SJSA1 (cell line): ENCODE results near the gene PLIN4. TPM values are rescaled to one million over a fixed set of nuclear protein-coding genes. Genes with fewer than 3 reads are reported as not detected.
A peak's percentile ranks its signal among the peaks of the same experiment; 100 is the strongest.

ENCODE experiments used
- DNase-seq, 2 experiments: peaks; one replicate each; pipeline ENCODE4 v3.0.0-alpha.2; 2015 to 2020; ENCODE audit warnings: low spot score in 2 of 2, low read depth in 1 of 2
- H3K27ac ChIP-seq: fragments of 250-450 bp; sonication (Bioruptor Pico); 2 replicates; pipeline ENCODE4 v1.5.1; 2020; ENCODE audit warnings: mild to moderate bottlenecking, moderate library complexity
- H3K27me3 ChIP-seq: fragments of 250-450 bp; sonication (Bioruptor Pico); replicated peaks from 2 replicates; pipeline ENCODE4 v1.5.1; 2020; ENCODE audit warnings: mild to moderate bottlenecking, moderate library complexity
- H3K36me3 ChIP-seq: fragments of 250-450 bp; sonication (Bioruptor Pico); 2 replicates; pipeline ENCODE4 v1.5.1; 2020; ENCODE audit warnings: mild to moderate bottlenecking
- H3K4me1 ChIP-seq: fragments of 250-450 bp; sonication (Bioruptor Pico); replicated peaks from 2 replicates; pipeline ENCODE4 v1.6.1; 2021; ENCODE audit warnings: mild to moderate bottlenecking
- H3K4me3 ChIP-seq: fragments of 250-450 bp; sonication (Bioruptor Pico); 2 replicates; pipeline ENCODE4 v1.5.1; 2020; ENCODE audit warnings: mild to moderate bottlenecking
- H3K9me3 ChIP-seq: fragments of 250-450 bp; sonication (Bioruptor Pico); replicated peaks from 2 replicates; pipeline ENCODE4 v1.5.1; 2020; ENCODE audit warnings: mild to moderate bottlenecking
- total RNA-seq: library from RNA; depleted of rRNA; stranded (reverse); fragments of >200 nt; shearing (Covaris generic); gene quantifications from 2 replicates; pipeline ENCODE4 v1.2.3, GENCODE V29; 2014

The PLIN4 gene
- total RNA-seq, 1 experiment from 2014 or later = not detected

DNA sequence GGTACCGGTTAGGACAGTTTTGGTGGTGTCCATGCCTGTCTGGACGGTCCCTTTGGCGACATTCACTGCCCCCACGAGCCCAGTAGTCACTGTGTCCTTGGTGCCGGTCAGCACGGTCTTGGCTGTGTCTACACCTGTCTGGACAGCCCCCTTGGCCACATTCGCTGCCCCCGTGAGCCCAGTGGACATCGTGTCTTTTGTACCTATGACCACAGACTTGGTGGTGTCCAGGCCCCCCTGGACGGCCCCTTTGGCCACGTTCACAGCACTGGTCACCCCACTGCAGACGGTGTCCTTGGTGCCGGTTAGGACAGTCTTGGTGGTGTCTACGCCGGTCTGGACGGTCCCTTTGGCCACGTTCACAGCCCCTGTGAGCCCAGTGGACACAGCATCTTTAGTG, 6.2 kb downstream of the PLIN4 start:
- DNase-seq = no peak
- Histone ChIP-seq H3K27me3 (peaks cover 18% of the 10 kb centered on the region), H3K36me3 (peaks cover 3% of the 10 kb centered on the region), H3K27ac (no peak overlapping the region), H3K4me1 (peaks cover 2% of the 10 kb centered on the region), H3K9me3 (no peaks in the 10 kb centered on the region), H3K4me3 (no peak overlapping the region)

DNA sequence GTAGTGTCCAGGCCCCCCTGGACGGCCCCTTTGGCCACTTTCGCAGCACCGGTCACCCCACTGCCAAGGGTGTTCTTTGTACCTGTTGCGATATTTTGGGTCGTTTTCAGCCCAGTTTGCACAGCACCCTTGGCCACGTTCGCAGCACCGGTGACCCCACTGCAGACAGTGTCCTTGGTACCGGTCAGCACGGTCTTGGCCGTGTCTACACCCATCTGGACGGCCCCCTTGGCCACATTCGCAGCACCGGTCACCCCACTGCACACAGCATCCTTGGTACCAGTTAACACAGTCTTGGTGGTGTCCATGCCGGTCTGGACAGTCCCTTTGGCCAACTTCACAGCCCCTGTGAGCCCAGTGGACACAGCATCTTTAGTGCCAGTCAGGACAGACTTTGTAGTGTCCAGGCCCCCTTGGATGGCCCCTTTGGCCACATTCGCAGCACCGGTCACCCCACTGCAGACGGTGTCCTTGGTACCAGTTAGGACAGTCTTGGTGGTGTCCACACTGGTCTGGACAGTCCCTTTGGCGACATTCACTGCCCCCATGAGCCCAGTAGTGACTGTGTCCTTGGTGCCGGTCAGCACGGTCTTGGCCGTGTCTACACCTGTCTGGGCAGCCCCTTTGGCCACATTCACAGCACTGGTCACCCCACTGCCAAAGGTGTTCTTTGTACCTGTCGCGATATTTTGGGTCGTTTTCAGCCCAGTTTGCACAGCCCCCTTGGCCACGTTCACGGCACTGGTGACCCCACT, 6.8 kb downstream of the PLIN4 start:
- H3K27ac ChIP-seq = no peak overlapping the region
- H3K4me3 ChIP-seq = no peak overlapping the region
- peaks cover 12% of the 10 kb centered on the region for H3K27me3 ChIP-seq
- no peaks in the 10 kb centered on the region for H3K9me3 ChIP-seq
- H3K4me1 ChIP-seq = peaks cover 8% of the 10 kb centered on the region
- peaks cover 9% of the 10 kb centered on the region for H3K36me3 ChIP-seq
- DNase-seq = no peak

- no peak for DNase-seq
- Histone ChIP-seq H3K27ac (no peak overlapping the region), H3K27me3 (peaks cover 5% of the 10 kb centered on the region), H3K4me3 (no peak overlapping the region), H3K9me3 (no peaks in the 10 kb centered on the region), H3K4me1 (peaks cover 15% of the 10 kb centered on the region), H3K36me3 (peaks cover 16% of the 10 kb centered on the region)
These were observed 7.6 kb downstream of the PLIN4 start for GRCh38 chr19:4510435-4511255.

DNA sequence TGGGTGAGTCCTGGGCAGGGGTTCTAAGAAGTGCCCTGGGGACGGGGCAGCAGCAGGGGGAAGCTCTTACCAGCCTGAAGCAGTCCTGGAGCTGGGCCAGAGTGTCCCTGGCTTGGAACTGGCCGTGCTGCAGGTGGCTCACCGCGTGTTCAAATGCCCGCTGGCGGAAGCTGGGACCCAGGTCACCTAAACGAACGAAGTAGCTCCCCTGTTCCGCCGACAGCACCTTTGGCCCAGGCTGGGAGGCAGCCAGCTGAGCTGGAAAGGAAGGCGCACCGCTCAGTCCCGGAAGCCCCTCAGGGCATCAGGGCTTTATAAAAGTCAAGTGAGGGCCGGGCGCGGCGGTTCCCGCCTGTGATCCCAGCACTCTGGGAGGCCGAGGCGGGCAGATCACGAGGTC, 9.6 kb downstream of the PLIN4 start:
- no peak overlapping the region for H3K4me3 ChIP-seq
- no peaks in the 10 kb centered on the region for H3K9me3 ChIP-seq
- no peaks in the 10 kb centered on the region for H3K27me3 ChIP-seq
- no peak for DNase-seq
- peaks cover 28% of the 10 kb centered on the region for H3K36me3 ChIP-seq
- no peak overlapping the region for H3K27ac ChIP-seq
- H3K4me1 ChIP-seq = peaks cover 15% of the 10 kb centered on the region

GRCh38 chr19:4507804-4508203, 10.5 kb downstream of the PLIN4 start:
- H3K4me3 ChIP-seq = no peak overlapping the region

DNA sequence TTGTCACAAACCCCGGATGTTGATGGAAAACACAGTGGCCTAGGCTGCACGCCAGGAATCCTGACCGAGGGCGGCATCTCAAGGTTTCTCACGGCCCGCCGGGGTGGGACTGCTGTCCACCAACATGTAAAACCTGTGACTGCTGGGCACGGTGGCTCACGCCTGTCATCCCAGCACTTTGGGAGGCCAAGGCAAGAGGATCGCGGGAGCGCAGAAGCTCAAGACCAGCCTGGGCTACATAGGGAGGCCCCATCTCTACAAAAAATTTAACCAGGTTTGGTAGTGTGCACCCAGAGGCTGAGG, 11.2 kb downstream of the PLIN4 start:
- no peaks in the 10 kb centered on the region for H3K27me3 ChIP-seq
- H3K27ac ChIP-seq = no peak overlapping the region
- H3K9me3 ChIP-seq = no peaks in the 10 kb centered on the region
- peaks cover 15% of the 10 kb centered on the region for H3K4me1 ChIP-seq
- H3K4me3 ChIP-seq = no peak overlapping the region
- H3K36me3 ChIP-seq = peaks cover 38% of the 10 kb centered on the region
- DNase-seq = no peak

More at GRCh38 chr19:4507804-4508203, 10.5 kb downstream of the PLIN4 start:
- Histone ChIP-seq H3K27ac (no peak overlapping the region), H3K9me3 (no peaks in the 10 kb centered on the region), H3K4me1 (peaks cover 15% of the 10 kb centered on the region), H3K36me3 (peaks cover 32% of the 10 kb centered on the region), H3K27me3 (no peaks in the 10 kb centered on the region)
- DNase-seq = no peak

DNA sequence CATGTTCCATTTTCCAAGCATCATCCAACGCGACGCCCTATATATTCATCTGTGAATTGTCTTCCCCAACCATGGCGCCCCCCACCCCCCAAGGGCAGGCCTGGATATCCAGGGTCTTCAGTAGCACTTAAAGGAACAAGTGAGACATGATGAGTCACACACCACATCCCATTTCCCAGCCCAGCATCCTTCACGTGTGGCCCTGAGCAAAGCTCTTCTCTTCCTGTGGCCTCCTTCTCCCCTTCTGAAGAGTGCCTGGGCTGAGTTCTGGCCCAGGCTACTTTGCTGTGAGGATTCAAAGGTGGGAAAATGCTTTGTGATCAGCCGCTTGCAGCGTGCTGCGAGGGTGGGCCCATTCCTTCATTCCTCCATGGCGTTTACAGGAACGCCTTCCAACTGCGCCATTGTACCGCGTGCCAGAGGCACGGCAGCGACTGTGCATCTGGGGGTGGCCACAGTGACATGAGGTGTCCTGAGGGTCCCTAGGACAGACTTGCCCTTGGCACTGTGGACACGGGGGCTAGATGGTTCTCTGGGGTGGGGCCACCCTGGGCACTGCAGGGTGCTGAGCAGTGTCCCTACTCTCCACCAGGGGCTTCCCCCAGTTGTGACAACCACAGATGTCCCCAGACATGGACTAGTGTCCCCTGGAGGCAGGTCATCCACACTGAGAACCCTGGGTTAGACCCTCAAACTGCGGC, 11.7 kb downstream of the PLIN4 start:
- no peaks in the 10 kb centered on the region for H3K9me3 ChIP-seq
- peak overlapping the region; percentile 35; the same call in 1 of the 2 replicates for H3K27ac ChIP-seq
- H3K4me3 ChIP-seq = no peak overlapping the region
- DNase-seq = peak; percentile 62 to 74
- peaks cover 40% of the 10 kb centered on the region for H3K36me3 ChIP-seq
- peaks cover 15% of the 10 kb centered on the region for H3K4me1 ChIP-seq
- H3K27me3 ChIP-seq = no peaks in the 10 kb centered on the region

GRCh38 chr19:4505570-4506448, 12.5 kb downstream of the PLIN4 start:
- no peak overlapping the region for H3K4me3 ChIP-seq
- no peak overlapping the region for H3K27ac ChIP-seq
- DNase-seq = no peak
- H3K36me3 ChIP-seq = peaks cover 48% of the 10 kb centered on the region
- H3K4me1 ChIP-seq = peaks cover 15% of the 10 kb centered on the region
- H3K9me3 ChIP-seq = no peaks in the 10 kb centered on the region
- no peaks in the 10 kb centered on the region for H3K27me3 ChIP-seq

GRCh38 chr19:4504891-4505569, 13.3 kb downstream of the PLIN4 start:
- no peaks in the 10 kb centered on the region for H3K27me3 ChIP-seq
- H3K4me3 ChIP-seq = no peak overlapping the region
- no peak for DNase-seq

GRCh38 chr19:4504297-4504701, 14.0 kb downstream of the PLIN4 start:
- DNase-seq = no peak
- Histone ChIP-seq H3K4me3 (no peak overlapping the region), H3K4me1 (peaks cover 15% of the 10 kb centered on the region), H3K9me3 (no peaks in the 10 kb centered on the region), H3K36me3 (peaks cover 54% of the 10 kb centered on the region), H3K27ac (no peak overlapping the region), H3K27me3 (no peaks in the 10 kb centered on the region)

More at GRCh38 chr19:4504891-4505569, 13.3 kb downstream of the PLIN4 start:
- H3K27ac ChIP-seq = no peak overlapping the region
- H3K9me3 ChIP-seq = no peaks in the 10 kb centered on the region
- H3K36me3 ChIP-seq = peaks cover 50% of the 10 kb centered on the region
- peaks cover 15% of the 10 kb centered on the region for H3K4me1 ChIP-seq

DNA sequence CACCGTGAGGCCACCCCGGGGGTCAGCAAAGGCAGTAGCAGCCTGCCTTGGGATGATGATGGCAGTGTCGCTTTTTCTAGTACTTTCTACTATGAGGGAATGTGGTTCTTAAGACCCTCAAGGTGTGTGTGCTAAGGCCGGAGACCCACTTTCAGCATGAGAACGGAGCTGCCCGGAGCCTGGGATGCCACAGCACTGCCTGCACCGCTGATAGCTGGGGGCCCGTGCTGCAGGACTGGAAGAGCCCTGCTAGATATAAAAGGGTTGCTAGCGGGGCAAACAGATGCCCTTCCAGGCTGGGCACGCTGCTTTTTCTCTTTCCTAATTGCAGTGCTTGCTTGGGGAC, 14.5 kb downstream of the PLIN4 start:
- H3K4me3 ChIP-seq = no peak overlapping the region
- H3K4me1 ChIP-seq = peaks cover 15% of the 10 kb centered on the region
- H3K27me3 ChIP-seq = no peaks in the 10 kb centered on the region
- no peaks in the 10 kb centered on the region for H3K9me3 ChIP-seq
- no peak for DNase-seq
- no peak overlapping the region for H3K27ac ChIP-seq
- peaks cover 55% of the 10 kb centered on the region for H3K36me3 ChIP-seq

GRCh38 chr19:4503132-4503824, 15.0 kb downstream of the PLIN4 start:
- no peaks in the 10 kb centered on the region for H3K27me3 ChIP-seq
- H3K4me1 ChIP-seq = peaks cover 15% of the 10 kb centered on the region
- H3K36me3 ChIP-seq = peaks cover 61% of the 10 kb centered on the region
- H3K4me3 ChIP-seq = no peak overlapping the region
- no peak for DNase-seq
- no peaks in the 10 kb centered on the region for H3K9me3 ChIP-seq
- no peak overlapping the region for H3K27ac ChIP-seq
